B cell (primary cell): ENCODE data around the gene ZIC3. TPM values are rescaled to one million over a fixed set of nuclear protein-coding genes. Genes with fewer than 3 reads are reported as not detected.

Source experiments
- ATAC-seq: fragments of 200-7000 bp; cut with Tn5 transposase; one replicate; pipeline ENCODE4 v1.10.0; 2021; ENCODE audit warnings: low read depth, mild to moderate bottlenecking, moderate number of reproducible peaks, moderate library complexity
- CTCF ChIA-PET: fragments of 350-600 bp; sonication (Branson Sonifier 250); formaldehyde crosslinking; loops from one replicate; lab custom pipeline; 2021; ENCODE audit warnings: antibody characterized with exemption, inconsistent platforms; lab: Charles Lee
- POLR2A ChIA-PET: fragments of 350-600 bp; sonication (Branson Sonifier 250); formaldehyde crosslinking; loops from one replicate; lab custom pipeline; 2021; ENCODE audit warnings: antibody characterized with exemption; lab: Charles Lee
- DNase-seq: peaks from one replicate; pipeline ENCODE4 v3.0.0; 2013
- H2AFZ ChIP-seq: 2 replicates; pipeline ENCODE4 v1.6.1; 2012; ENCODE audit warnings: mild to moderate bottlenecking, low read depth, low read length; ENCODE audit not compliant: insufficient read depth, poor library complexity, severe bottlenecking
- H3K27ac ChIP-seq, 2 donors: 1 replicate in 1 of 2; 2 replicates in 1 of 2; pipeline ENCODE4 v1.5.1; 2012 to 2013; ENCODE audit warnings: low read length in 2 of 2, mild to moderate bottlenecking in 2 of 2, moderate library complexity in 1 of 2
- H3K27me3 ChIP-seq, 4 experiments: fragments of 200-600 bp in 1 of 4; sonication (generic) in 1 of 4; replicated peaks in 1 of 4; 1 replicate in 2 of 4; 2 replicates in 2 of 4; pipeline versions ENCODE4 v1.6.1 to v1.7.0; 2013 to 2016; ENCODE audit warnings: low read length in 3 of 4, mild to moderate bottlenecking in 2 of 4, mixed read lengths in 1 of 4, moderate library complexity in 1 of 4; ENCODE audit not compliant: insufficient read depth in 4 of 4, control insufficient read depth in 3 of 4; ENCODE audit errors: control extremely low read depth in 1 of 4
- H3K36me3 ChIP-seq, 2 experiments: replicated peaks in 1 of 2; 1 replicate in 1 of 2; 2 replicates in 1 of 2; pipeline versions ENCODE4 v1.6.1 to v1.7.1; 2013; ENCODE audit warnings: low read length in 1 of 2; ENCODE audit not compliant: insufficient read depth in 2 of 2, control insufficient read depth in 1 of 2; ENCODE audit errors: control extremely low read depth in 1 of 2, extremely low read depth in 1 of 2
- H3K4me1 ChIP-seq, 2 donors: fragments of 200-600 bp in 1 of 2; sonication (generic) in 1 of 2; 1 replicate in 1 of 2; 2 replicates in 1 of 2; pipeline versions ENCODE4 v1.5.1 to v1.6.1; 2013 to 2017; ENCODE audit warnings: low read length in 2 of 2; ENCODE audit not compliant: control insufficient read depth in 2 of 2, insufficient read depth in 2 of 2
- H3K4me2 ChIP-seq: replicated peaks from 2 replicates; pipeline ENCODE3; 2012; ENCODE audit warnings: mild to moderate bottlenecking, low read depth, low read length; ENCODE audit not compliant: poor library complexity, severe bottlenecking
- H3K4me3 ChIP-seq, 5 experiments: fragments of 200-600 bp in 1 of 5; sonication (generic) in 1 of 5; 1 replicate in 3 of 5; 2 replicates in 2 of 5; pipeline versions ENCODE4 v1.5.1 to v1.7.0; 2011 to 2016; ENCODE audit warnings: low read length in 4 of 5, mild to moderate bottlenecking in 4 of 5, low read depth in 2 of 5, control low read depth in 1 of 5, moderate library complexity in 1 of 5; ENCODE audit not compliant: insufficient read depth in 1 of 5; ENCODE audit errors: control extremely low read depth in 1 of 5, extremely low read depth in 1 of 5
- H3K79me2 ChIP-seq: fragments of 200-600 bp; sonication (generic); one replicate; pipeline ENCODE4 v1.6.0; 2016; ENCODE audit warnings: low read length; ENCODE audit not compliant: control insufficient read depth, insufficient read depth
- H3K9ac ChIP-seq: fragments of 200-600 bp; sonication (generic); 2 replicates; pipeline ENCODE4 v1.6.1; 2017; ENCODE audit warnings: mild to moderate bottlenecking, low read length, moderate library complexity
- H3K9me3 ChIP-seq, 3 donors: one replicate each; pipeline versions ENCODE4 v1.6.1 to v1.7.1; 2013; ENCODE audit warnings: low read length in 2 of 3; ENCODE audit not compliant: control insufficient read depth in 2 of 3, insufficient read depth in 1 of 3; ENCODE audit errors: control extremely low read depth in 1 of 3
- H4K20me1 ChIP-seq: 2 replicates; pipeline ENCODE4 v1.6.0; 2012; ENCODE audit warnings: mild to moderate bottlenecking, low read length; ENCODE audit not compliant: insufficient read depth, control insufficient read depth, poor library complexity, severe bottlenecking
- H3K27ac Mint-ChIP-seq: one replicate; pipeline ENCODE4 v1.8.0; 2021; ENCODE audit warnings: mixed read lengths
- H3K27me3 Mint-ChIP-seq: one replicate; pipeline ENCODE4 v1.8.0; 2021; ENCODE audit warnings: mixed read lengths
- H3K4me1 Mint-ChIP-seq: one replicate; pipeline ENCODE4 v1.8.0; 2021; ENCODE audit warnings: mixed read lengths
- H3K4me3 Mint-ChIP-seq: one replicate; pipeline ENCODE4 v1.8.0; 2021; ENCODE audit warnings: mixed read lengths
- H3K9me3 Mint-ChIP-seq: one replicate; pipeline ENCODE4 v1.8.0; 2022; ENCODE audit warnings: mixed read lengths; ENCODE audit not compliant: insufficient read depth
- EZH2 ChIP-seq: IDR thresholded peaks from 2 replicates; pipeline ENCODE4 v1.6.1; 2012; ENCODE audit warnings: borderline replicate concordance, low read depth, mild to moderate bottlenecking, moderate library complexity, low read length; ENCODE audit not compliant: insufficient read depth, poor library complexity, severe bottlenecking
- WGBS: methylation state at CpG from one replicate; pipeline ENCODE4 v1.1.5; 2013; ENCODE audit warnings: missing lambda C conversion rate; ENCODE audit not compliant: insufficient coverage; 5-methylcytosine and 5-hydroxymethylcytosine counted together
- intact Hi-C: fragments of 100-400 bp; cut with micrococcal nuclease; formaldehyde crosslinking; loops from one replicate; pipeline ENCODE4 v1.10.0; 2022
- polyA plus RNA-seq: library from polyadenylated mRNA; depleted of rRNA; stranded (reverse); fragments of >200 nt; gene quantifications from 2 replicates; pipeline ENCODE4 v1.2.3, GENCODE V29; 2012
- total RNA-seq, 2 donors: library from RNA; stranded (reverse); fragments of 120-200 nt in 1 of 2; gene quantifications; 1 replicate in 1 of 2; 2 replicates in 1 of 2; pipeline versions ENCODE4 v1.2.3 to v1.2.4, GENCODE V29; 2013 to 2022
- TF ChIP-seq, protein P1 (sequence below): fragments of 200-600 bp; IDR thresholded peaks from one replicate; pipeline ENCODE4 v1.8.0; 2022; ENCODE audit warnings: antibody characterized with exemption, mild to moderate bottlenecking

The ZIC3 gene
- total and polyA plus RNA-seq, 2 donors (not counting 1 experiment from before 2014, with no cell fraction given) = not detected

DNA sequence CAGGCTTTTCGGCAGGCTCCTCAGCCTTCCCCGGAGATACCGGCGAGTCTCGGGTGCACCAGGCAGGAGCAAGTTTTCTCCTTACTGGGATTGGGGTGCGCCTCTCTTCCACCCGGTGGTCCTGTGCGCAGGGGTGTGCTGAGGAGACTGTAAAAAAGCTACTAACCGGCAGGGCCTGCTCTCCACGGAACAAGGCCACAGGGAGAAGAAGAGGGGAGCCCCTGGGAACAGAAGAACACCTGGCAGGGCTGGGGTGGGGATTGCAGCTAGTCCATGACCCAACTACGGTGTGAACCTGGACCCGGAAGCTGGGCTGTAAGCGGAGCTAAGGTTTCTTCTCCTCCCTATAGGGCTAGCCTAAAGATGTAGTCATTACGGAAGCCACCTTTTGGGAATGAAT lies 17.7 kb upstream of the ZIC3 start:
- H3K27me3 ChIP-seq = peaks cover 0 to 13% (median 1%) of the 10 kb centered on the region in 4 experiments
- no peaks in the 10 kb centered on the region for H3K79me2 ChIP-seq
- no peaks in the 10 kb centered on the region for H3K36me3 ChIP-seq
- H3K27ac Mint-ChIP-seq = no peak overlapping the region
- H3K9me3 ChIP-seq = peaks cover 0 to 8% (median 0%) of the 10 kb centered on the region in 3 donors
- H3K9ac ChIP-seq = no peak overlapping the region
- no peak overlapping the region for H3K4me3 Mint-ChIP-seq
- intact Hi-C loops = no loop called here
- no peak overlapping the region for H2AFZ ChIP-seq
- no peaks in the 10 kb centered on the region for H4K20me1 ChIP-seq
- TF ChIP-seq, protein P1, sequence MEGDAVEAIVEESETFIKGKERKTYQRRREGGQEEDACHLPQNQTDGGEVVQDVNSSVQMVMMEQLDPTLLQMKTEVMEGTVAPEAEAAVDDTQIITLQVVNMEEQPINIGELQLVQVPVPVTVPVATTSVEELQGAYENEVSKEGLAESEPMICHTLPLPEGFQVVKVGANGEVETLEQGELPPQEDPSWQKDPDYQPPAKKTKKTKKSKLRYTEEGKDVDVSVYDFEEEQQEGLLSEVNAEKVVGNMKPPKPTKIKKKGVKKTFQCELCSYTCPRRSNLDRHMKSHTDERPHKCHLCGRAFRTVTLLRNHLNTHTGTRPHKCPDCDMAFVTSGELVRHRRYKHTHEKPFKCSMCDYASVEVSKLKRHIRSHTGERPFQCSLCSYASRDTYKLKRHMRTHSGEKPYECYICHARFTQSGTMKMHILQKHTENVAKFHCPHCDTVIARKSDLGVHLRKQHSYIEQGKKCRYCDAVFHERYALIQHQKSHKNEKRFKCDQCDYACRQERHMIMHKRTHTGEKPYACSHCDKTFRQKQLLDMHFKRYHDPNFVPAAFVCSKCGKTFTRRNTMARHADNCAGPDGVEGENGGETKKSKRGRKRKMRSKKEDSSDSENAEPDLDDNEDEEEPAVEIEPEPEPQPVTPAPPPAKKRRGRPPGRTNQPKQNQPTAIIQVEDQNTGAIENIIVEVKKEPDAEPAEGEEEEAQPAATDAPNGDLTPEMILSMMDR = no peak
- no peak for TF ChIP-seq EZH2
- CTCF ChIA-PET = no interaction called here
- no peak overlapping the region for H3K4me3 ChIP-seq
- H3K9me3 Mint-ChIP-seq = no peaks in the 10 kb centered on the region
- DNase-seq = no peak
- H3K4me1 Mint-ChIP-seq = no peaks in the 10 kb centered on the region
- no peak overlapping the region for H3K27ac ChIP-seq
- H3K4me2 ChIP-seq = no peak overlapping the region
- WGBS = 17% methylated on average over 3 of the region's 14 CpGs
- ATAC-seq = no peak
- H3K4me1 ChIP-seq = no peaks in the 10 kb centered on the region
- POLR2A ChIA-PET = no interaction called here
- peaks cover 25% of the 10 kb centered on the region for H3K27me3 Mint-ChIP-seq

DNA sequence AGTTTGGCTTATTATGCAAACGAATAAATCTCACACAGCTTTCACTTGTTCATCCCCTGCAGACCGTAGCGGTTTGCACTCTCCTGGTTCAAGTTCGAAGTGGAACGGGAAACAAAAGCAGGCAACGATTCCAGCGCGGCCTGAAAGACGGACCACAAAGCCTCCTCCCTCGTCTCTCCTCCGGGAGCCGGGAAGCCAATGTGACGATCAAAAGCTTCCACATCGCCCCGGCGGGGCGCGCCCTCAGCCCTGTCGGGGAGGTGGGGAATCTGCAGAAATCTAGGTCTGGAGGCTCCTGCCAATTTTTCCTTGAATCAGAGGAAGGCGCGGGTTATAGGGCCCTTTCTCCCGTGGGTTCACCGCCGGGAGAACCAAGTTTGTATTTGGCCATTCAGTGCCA lies 16.9 kb upstream of the ZIC3 start:
- no peaks in the 10 kb centered on the region for H3K79me2 ChIP-seq
- Mint-ChIP-seq H3K4me3 (no peak overlapping the region), H3K4me1 (no peaks in the 10 kb centered on the region), H3K27me3 (peaks cover 25% of the 10 kb centered on the region), H3K9me3 (no peaks in the 10 kb centered on the region), H3K27ac (no peak overlapping the region)
- no peaks in the 10 kb centered on the region for H3K4me1 ChIP-seq
- no peaks in the 10 kb centered on the region for H4K20me1 ChIP-seq
- 4% methylated on average over 8 of the region's 24 CpGs for WGBS
- H2AFZ ChIP-seq = no peak overlapping the region
- POLR2A ChIA-PET = no interaction called here
- DNase-seq (no peak), ATAC-seq (no peak)
- no peak for TF ChIP-seq EZH2
- TF ChIP-seq, protein P1 = no peak
- no peaks in the 10 kb centered on the region for H3K36me3 ChIP-seq
- no peak overlapping the region for H3K9ac ChIP-seq
- H3K27ac ChIP-seq = no peak overlapping the region
- CTCF ChIA-PET = no interaction called here
- peaks cover 0 to 13% (median 1%) of the 10 kb centered on the region in 4 experiments for H3K27me3 ChIP-seq
- H3K4me2 ChIP-seq = no peak overlapping the region
- no peak overlapping the region for H3K4me3 ChIP-seq
- peaks cover 0 to 8% (median 0%) of the 10 kb centered on the region in 3 donors for H3K9me3 ChIP-seq
- intact Hi-C loops = no loop called here
